SW480 (cell line): ENCODE measurements around the gene SIRT7.

Experiments used
- DNase-seq: peaks from one replicate; pipeline ENCODE4 v3.0.0-alpha.2; 2016; ENCODE audit warnings: low spot score

Gene SIRT7

GRCh38 chr17:81863123-81863675 lies 54.8 kb downstream of the SIRT7 start:
- no peak for DNase-seq
